Prostate gland (tissue), 2 donors: ENCODE results near the gene MGLL. TPM values are rescaled to one million over a fixed set of nuclear protein-coding genes. Genes with fewer than 3 reads are reported as not detected.

Experiments used
- DNase-seq: peaks from one replicate; pipeline ENCODE4 v3.0.0-alpha.2; 2019; ENCODE audit warnings: low spot score
- H3K27ac ChIP-seq, 2 donors: fragments of 200-600 bp; sonication (generic); 2 replicates each; pipeline ENCODE4 v1.5.1; 2017 to 2019
- H3K27me3 ChIP-seq: fragments of 200-600 bp; sonication (generic); replicated peaks from 2 replicates; pipeline ENCODE4 v1.5.1; 2019; ENCODE audit not compliant: insufficient read depth
- H3K36me3 ChIP-seq, 2 donors: fragments of 200-600 bp; sonication (generic); 1 replicate in 1 of 2; 2 replicates in 1 of 2; pipeline versions ENCODE4 v1.5.1 to v1.8.1; 2017 to 2019
- H3K4me1 ChIP-seq: fragments of 200-600 bp; sonication (generic); replicated peaks from 2 replicates; pipeline ENCODE4 v1.5.1; 2019
- H3K4me3 ChIP-seq, 2 donors: fragments of 200-600 bp; sonication (generic); 2 replicates each; pipeline ENCODE4 v1.5.1; 2017 to 2019
- H3K9me3 ChIP-seq: fragments of 200-600 bp; sonication (generic); 2 replicates; pipeline ENCODE4 v1.5.1; 2017
- POLR2A ChIP-seq: fragments of 450-650 bp; IDR thresholded peaks from one replicate; pipeline ENCODE4 v1.6.1; 2016; ENCODE audit warnings: antibody characterized with exemption, mild to moderate bottlenecking
- POLR2AphosphoS5 ChIP-seq: sonication (generic); formaldehyde crosslinking; IDR thresholded peaks from one replicate; pipeline ENCODE4 v1.6.1; 2017; ENCODE audit warnings: antibody characterized with exemption
- WGBS: methylation state at CpG from one replicate; pipeline ENCODE4 v1.1.5; 2018; 5-methylcytosine and 5-hydroxymethylcytosine counted together
- intact Hi-C: fragments of 100-400 bp; cut with DNase I; formaldehyde crosslinking; loops from one replicate; pipeline ENCODE4 v1.14.2; 2022
- total RNA-seq, 2 donors: library from RNA; depleted of rRNA; stranded (reverse); fragments of >200 nt; gene quantifications; one replicate each; pipeline ENCODE4 v1.1.0, GENCODE V29; 2016
- TF ChIP-seq, protein P1 (sequence below), 4 experiments: fragments of 200-600 bp in 2 of 4; fragments of 450-650 bp in 2 of 4; sonication (generic) in 2 of 4; IDR thresholded peaks; 1 replicate in 3 of 4; 2 replicates in 1 of 4; pipeline ENCODE4 v1.5.1; 2016 to 2019; ENCODE audit warnings: antibody characterized with exemption in 4 of 4, mild to moderate bottlenecking in 2 of 4, moderate library complexity in 2 of 4

The MGLL gene
- total RNA-seq, 2 donors from 2014 or later: 20.0 to 31.8 TPM

DNA sequence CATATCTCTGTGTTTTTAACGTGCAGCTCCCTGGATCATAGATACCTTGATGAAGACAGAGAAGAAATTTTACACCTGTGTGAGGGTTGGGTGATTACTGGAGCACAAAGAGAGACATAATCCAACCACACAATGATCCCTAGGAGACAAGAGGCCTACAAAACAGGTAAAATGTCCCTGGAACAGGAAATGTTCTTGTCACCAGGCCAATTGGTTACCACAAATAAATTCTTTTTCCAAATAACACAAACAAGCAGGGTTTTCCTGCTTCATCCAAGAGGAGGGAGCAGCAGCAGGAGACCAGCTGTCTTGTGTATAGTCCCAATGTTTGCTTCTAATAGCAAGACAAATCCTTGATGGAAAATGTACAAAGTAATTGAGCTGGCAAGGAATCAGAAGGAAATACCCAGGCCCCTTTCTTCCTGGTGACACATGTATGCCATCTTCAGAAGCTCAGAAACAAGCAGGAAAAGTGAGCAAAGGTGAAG lies 1.4 kb downstream of the MGLL start:
- Histone ChIP-seq H3K27ac (peak overlapping the region; percentile 65 to 73), H3K9me3 (no peaks in the 10 kb centered on the region), H3K4me3 (no peak overlapping the region), H3K27me3 (no peaks in the 10 kb centered on the region), H3K36me3 (no peaks in the 10 kb centered on the region), H3K4me1 (peaks cover 8% of the 10 kb centered on the region)
- peak; percentile 71 for TF ChIP-seq POLR2AphosphoS5
- no peak for TF ChIP-seq POLR2A
- peak; percentile 36 for DNase-seq
- intact Hi-C loops: loop anchor here (5.0 to 10.0 kb wide), 2 partner anchors 169 to 246 kb away; no protein-coding TSS in a partner anchor
- 10% methylated on average over 1 of the region's 1 CpG for WGBS

DNA sequence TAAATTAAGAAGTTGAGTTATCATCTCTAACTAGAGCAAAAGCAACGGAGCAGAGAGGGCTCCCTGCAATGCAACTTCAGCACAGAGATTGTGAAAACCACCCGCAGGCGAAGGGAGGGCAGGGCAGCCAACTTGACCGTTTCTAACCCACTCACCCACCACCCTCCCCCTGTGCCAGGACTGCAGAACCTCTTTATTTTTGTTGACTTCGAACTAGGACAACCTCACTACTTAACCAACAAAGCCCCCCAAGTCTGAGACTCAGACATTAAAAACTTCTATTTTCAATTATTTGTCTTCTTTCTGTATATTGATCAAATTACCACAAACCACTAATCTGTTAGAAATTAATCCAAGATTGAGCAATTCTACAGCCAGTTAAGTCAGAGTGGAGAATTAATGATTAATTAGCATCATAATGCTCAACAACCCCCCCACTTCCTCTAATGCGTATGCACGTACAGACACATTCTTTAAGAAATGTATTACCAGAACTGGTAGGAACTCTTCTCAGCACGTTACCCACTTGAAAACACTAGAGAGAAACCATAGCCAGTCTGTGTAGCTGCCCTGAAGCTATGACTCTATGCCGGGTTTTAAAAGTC lies 2.0 kb downstream of the MGLL start:
- H3K4me1 ChIP-seq: peaks cover 8% of the 10 kb centered on the region
- no peak overlapping the region for H3K4me3 ChIP-seq
- H3K27ac ChIP-seq: peak overlapping the region; percentile 65 to 73

DNA sequence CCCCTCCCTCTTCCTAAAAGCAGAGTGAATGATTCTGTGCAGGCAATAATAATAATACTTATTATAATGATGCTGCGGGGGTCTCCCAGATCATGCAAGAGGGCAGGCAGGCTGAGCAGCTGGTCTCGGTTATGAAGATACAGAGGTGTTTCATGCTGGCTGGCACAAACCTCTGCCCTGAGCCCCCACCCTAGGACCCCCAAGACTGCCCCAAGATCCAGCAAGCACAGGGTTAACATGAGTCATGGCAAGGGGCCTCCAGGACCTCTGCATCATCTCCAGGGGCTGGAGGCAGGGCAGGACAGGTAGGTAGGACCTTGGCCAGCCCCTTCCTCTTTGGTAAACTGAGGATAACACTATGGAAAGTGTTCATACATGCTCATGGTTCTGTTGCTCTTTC lies 2.7 kb downstream of the MGLL start:
- Histone ChIP-seq H3K27ac (no peak overlapping the region), H3K4me1 (peaks cover 8% of the 10 kb centered on the region), H3K36me3 (no peaks in the 10 kb centered on the region), H3K27me3 (no peaks in the 10 kb centered on the region), H3K4me3 (no peak overlapping the region), H3K9me3 (no peaks in the 10 kb centered on the region)
- intact Hi-C loops: loop anchor here (5.0 to 10.0 kb wide), 3 partner anchors 167 to 245 kb away; partner anchors contain the start of genes MCM2 and TPRA1
- TF ChIP-seq, protein P1, sequence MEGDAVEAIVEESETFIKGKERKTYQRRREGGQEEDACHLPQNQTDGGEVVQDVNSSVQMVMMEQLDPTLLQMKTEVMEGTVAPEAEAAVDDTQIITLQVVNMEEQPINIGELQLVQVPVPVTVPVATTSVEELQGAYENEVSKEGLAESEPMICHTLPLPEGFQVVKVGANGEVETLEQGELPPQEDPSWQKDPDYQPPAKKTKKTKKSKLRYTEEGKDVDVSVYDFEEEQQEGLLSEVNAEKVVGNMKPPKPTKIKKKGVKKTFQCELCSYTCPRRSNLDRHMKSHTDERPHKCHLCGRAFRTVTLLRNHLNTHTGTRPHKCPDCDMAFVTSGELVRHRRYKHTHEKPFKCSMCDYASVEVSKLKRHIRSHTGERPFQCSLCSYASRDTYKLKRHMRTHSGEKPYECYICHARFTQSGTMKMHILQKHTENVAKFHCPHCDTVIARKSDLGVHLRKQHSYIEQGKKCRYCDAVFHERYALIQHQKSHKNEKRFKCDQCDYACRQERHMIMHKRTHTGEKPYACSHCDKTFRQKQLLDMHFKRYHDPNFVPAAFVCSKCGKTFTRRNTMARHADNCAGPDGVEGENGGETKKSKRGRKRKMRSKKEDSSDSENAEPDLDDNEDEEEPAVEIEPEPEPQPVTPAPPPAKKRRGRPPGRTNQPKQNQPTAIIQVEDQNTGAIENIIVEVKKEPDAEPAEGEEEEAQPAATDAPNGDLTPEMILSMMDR (IDR thresholded peaks at IDR 0.05): no peak
- TF ChIP-seq POLR2A (no peak), POLR2AphosphoS5 (no peak)
- WGBS: 79% methylated on average over 2 of the region's 2 CpGs
- no peak for DNase-seq

More for the DNA sequence above, 2.0 kb downstream of the MGLL start:
- Histone ChIP-seq H3K9me3 (no peaks in the 10 kb centered on the region), H3K36me3 (no peaks in the 10 kb centered on the region), H3K27me3 (no peaks in the 10 kb centered on the region)
- intact Hi-C loops: loop anchor here (5.0 to 10.0 kb wide), 2 partner anchors 168 to 246 kb away; no protein-coding TSS in a partner anchor
- TF ChIP-seq POLR2A (no peak), POLR2AphosphoS5 (no peak)
- TF ChIP-seq, protein P1 (IDR thresholded peaks at IDR 0.05): no peak
- 32% methylated on average over 9 of the region's 9 CpGs for WGBS
- no peak for DNase-seq

GRCh38 chr3:127819086-127819485 lies 3.2 kb downstream of the MGLL start:
- intact Hi-C loops: loop anchor here (10.0 kb wide), 1 partner anchor 224 kb away; the partner anchor contains the start of genes MCM2 and TPRA1
- Histone ChIP-seq H3K27ac (no peak overlapping the region), H3K9me3 (no peaks in the 10 kb centered on the region), H3K4me3 (no peak overlapping the region), H3K27me3 (no peaks in the 10 kb centered on the region), H3K4me1 (peaks cover 8% of the 10 kb centered on the region), H3K36me3 (no peaks in the 10 kb centered on the region)
- 73% methylated on average over 9 of the region's 9 CpGs for WGBS
- TF ChIP-seq, protein P1 (IDR thresholded peaks at IDR 0.05): no peak
- TF ChIP-seq POLR2A (no peak), POLR2AphosphoS5 (no peak)
- no peak for DNase-seq

DNA sequence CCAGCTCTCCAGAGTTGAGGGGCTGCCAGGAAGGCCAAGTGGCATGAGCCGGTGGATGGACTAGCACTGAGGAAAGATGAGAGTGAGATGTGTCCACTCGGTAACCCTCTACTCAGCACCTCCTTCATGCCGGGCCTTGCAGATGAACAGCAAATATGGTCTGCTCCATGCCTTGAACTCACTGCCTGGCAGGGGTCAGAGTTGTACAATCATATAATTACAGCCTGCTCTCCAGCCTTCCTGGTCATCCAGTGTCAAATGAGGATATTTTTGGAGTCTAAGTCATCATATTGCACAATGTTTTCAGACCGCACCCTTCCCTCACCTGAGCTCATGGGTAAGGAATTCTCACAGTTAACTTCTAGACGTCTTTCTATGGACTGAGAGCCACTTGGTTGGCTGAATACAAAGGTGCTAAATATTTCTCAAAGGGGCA lies 4.9 kb downstream of the MGLL start:
- H3K4me1 ChIP-seq: peaks cover 8% of the 10 kb centered on the region
- no peak for DNase-seq
- WGBS: 56% methylated on average over 5 of the region's 5 CpGs

More for the DNA sequence above, 4.9 kb downstream of the MGLL start:
- no peaks in the 10 kb centered on the region for H3K9me3 ChIP-seq
- TF ChIP-seq POLR2AphosphoS5 (peak; percentile 29), POLR2A (no peak)
- TF ChIP-seq, protein P1 (IDR thresholded peaks at IDR 0.05): no peak
- H3K4me3 ChIP-seq: no peak overlapping the region
- no peaks in the 10 kb centered on the region for H3K27me3 ChIP-seq
- intact Hi-C loops: loop anchor here (10.0 kb wide), 1 partner anchor 223 kb away; the partner anchor contains the start of genes MCM2 and TPRA1
- H3K27ac ChIP-seq: no peak overlapping the region
- no peaks in the 10 kb centered on the region for H3K36me3 ChIP-seq
